Prostate gland (tissue), 2 donors: ENCODE data around the gene SPRYD3.
"Not testable (repeated sequence)": the region's sequence is repeated elsewhere in the genome, so short reads cannot be mapped to it uniquely, and the experiment has no call there.

Experiments used
- CTCF ChIP-seq, 4 experiments: fragments of 200-600 bp in 2 of 4; fragments of 450-650 bp in 2 of 4; sonication (generic) in 2 of 4; IDR thresholded peaks; 1 replicate in 3 of 4; 2 replicates in 1 of 4; pipeline ENCODE4 v1.5.1; 2016 to 2019; ENCODE audit warnings: antibody characterized with exemption in 4 of 4, mild to moderate bottlenecking in 2 of 4, moderate library complexity in 2 of 4
- POLR2A ChIP-seq: fragments of 450-650 bp; IDR thresholded peaks from one replicate; pipeline ENCODE4 v1.6.1; 2016; ENCODE audit warnings: antibody characterized with exemption, mild to moderate bottlenecking
- POLR2AphosphoS5 ChIP-seq: sonication (generic); formaldehyde crosslinking; IDR thresholded peaks from one replicate; pipeline ENCODE4 v1.6.1; 2017; ENCODE audit warnings: antibody characterized with exemption

- not testable (repeated sequence) for TF ChIP-seq POLR2A; CTCF (IDR thresholded peaks at IDR 0.05); POLR2AphosphoS5
Observed at GRCh38 chr12:53094796-53095595, 15.8 kb upstream of the SPRYD3 start.
